Activated CD4-positive, alpha-beta T cell treated with anti-CD3 and anti-CD28 coated beads, Interleukin-2, Interleukin-4, amounts not matched to agents 100 ng/mL and 50 ng/mL, durations not matched to agents 16 hours and 8 hours (primary cell): ENCODE measurements around the gene IKZF1.

Experiments
- DNase-seq: peaks from one replicate; pipeline ENCODE4 v3.0.0-alpha.2; 2020; ENCODE audit warnings: low spot score

IKZF1 gene

GRCh38 chr7:50376056-50376820 is 71.7 kb downstream of the IKZF1 start:
- no peak for DNase-seq

DNA sequence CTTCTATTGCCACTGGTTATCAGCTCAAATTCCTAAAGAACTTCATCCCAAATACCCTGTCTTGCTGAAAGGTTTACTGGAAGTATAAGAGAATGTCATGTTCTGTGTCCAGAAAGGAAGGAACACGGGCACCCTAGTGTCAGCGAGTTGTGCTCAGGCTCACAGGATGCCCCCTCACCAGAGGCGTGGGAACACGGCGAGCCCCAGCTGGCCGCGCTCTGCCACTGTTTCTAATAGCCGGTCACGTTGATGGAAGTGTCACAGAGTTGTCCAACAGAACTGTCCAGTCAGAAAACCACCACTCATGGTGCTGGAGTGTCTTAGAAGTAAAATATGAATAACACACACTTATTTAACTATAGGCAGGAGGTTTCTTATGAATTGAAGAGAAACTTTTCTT is 72.8 kb downstream of the IKZF1 start:
- no peak for DNase-seq

DNA sequence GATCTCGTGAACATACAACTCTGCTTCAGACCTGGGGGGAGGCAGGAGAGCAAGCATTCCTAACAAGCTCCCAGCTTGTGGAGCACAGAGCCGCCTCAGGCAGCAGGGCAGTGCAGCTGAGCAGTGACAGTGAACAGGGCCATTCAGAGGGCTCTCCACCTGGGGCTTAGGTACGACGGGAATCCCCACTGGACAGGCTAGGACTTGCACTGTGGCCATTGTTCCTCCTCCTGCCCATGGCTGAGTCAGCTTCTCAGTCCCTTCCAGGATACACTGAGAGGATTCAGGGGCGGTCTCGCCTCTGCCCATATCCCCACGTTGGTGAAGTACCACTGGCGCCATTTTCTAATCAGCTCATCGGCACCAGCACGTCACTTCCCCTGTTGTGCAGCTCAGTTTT is 74.6 kb downstream of the IKZF1 start:
- no peak for DNase-seq

GRCh38 chr7:50379539-50379938 is 75.0 kb downstream of the IKZF1 start:
- no peak for DNase-seq

GRCh38 chr7:50382455-50382854 is 77.9 kb downstream of the IKZF1 start:
- no peak for DNase-seq

- DNase-seq = no peak
Observed at GRCh38 chr7:50387351-50387750, 82.8 kb downstream of the IKZF1 start.

- no peak for DNase-seq
Observed at GRCh38 chr7:50389961-50390360, 85.4 kb downstream of the IKZF1 start.

DNA sequence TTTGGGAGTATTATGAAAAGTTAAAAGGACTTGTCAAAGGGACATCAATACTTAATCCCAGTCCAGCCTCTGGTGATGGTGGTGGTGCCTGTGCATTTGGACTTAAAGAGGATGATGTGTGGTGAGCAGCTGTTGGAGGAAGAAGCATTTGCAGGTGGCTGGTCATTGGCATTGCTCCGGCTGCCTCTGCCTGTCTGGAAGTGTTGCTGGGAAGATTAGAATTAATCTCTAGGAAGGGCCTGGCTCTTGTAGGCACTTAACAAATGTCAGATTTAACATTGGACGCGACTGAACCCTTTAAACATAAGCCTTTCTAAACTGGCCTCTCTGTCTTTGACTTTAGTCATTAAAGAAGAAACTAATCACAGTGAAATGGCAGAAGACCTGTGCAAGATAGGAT is 86.9 kb downstream of the IKZF1 start:
- no peak for DNase-seq

DNA sequence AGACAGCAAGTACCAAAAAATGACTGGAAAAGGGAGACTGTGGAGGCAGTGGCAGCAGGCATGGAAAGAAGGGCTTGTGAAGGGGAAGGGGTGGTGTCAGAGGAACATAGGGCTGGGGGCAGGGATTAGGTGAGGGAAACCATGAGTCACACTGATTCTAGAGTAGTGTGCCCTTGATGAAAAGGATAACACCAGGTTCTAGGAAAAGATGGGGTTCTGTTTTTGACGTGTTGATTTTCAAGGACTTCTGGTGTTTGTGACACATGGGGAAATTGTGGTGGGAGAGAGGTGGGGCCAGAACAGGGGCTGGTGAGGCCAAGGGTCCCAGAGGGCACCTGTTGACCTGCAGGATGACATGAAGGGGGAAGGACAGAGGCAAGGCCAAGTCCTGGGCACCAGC is 88.6 kb downstream of the IKZF1 start:
- DNase-seq = peak; percentile 83

GRCh38 chr7:50393547-50394252 is 89.2 kb downstream of the IKZF1 start:
- DNase-seq = peak; percentile 65

DNA sequence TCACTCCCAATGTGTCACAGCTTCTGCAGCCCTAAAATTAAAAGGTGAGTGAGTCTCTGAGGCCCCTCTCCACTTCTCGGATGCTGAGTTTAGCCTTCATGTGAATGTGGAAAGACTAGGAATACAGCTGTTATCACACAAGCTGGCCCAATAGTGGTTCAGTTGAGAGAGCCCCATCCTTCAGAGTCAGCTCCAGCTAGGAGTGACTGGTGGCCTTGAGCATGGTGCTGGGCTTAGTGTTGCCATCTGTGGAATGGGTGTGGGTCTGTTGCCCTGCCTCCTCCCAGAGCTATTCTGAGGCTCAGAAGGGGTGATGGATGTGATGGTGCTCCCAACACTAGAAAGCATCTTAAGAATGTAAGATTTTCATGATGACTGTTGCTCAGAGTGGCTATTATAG is 89.8 kb downstream of the IKZF1 start:
- DNase-seq = no peak

DNA sequence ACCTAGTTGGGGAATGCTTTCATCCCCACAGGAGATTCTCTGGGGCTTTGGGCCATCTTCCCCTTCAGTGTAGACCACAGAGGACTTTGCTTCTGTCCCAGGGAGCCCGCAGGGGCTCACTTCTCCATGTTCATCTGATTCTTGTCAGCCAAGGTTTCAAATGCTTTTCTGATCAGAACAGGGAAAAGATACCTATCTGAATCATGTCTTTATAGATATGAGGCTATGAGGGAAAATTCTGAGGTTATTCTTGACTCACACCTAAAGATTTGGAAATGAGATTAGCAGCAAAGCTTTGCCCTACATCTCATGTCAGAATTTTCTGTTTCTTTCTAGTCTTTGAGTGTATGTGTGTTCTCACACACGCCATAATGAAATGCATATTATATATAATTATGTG is 92.3 kb downstream of the IKZF1 start:
- DNase-seq = peak; percentile 73

DNA sequence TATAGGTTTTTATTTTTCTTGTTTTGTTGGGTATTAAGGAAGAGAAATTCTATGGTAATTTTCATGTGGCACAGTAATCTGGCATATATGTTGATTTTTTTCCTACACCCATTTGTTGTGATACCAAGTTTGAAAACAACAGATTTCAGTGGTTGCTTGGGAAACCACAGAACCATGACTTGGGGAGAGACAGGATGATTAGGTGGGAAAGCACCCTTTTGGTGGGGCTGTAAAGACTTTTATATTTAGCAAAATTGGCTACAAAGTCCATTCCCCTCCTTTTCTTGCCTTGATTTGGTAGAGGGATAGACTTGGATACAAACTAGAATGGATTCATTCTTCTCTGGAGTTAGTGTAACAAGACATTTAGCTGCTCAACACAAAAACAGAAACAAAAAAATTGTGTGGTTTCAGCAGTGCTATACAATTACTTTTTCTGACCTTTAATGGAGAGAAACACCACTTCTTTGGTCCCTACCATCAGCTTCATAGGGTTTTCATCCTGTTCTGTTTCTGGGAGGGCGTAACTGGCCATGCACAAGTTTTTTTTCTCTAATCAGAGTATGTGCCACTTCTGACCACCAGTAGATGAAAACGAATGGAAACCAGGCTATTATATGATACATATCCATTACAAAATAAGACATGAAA is 92.9 kb downstream of the IKZF1 start:
- peak; percentile 75 for DNase-seq

DNA sequence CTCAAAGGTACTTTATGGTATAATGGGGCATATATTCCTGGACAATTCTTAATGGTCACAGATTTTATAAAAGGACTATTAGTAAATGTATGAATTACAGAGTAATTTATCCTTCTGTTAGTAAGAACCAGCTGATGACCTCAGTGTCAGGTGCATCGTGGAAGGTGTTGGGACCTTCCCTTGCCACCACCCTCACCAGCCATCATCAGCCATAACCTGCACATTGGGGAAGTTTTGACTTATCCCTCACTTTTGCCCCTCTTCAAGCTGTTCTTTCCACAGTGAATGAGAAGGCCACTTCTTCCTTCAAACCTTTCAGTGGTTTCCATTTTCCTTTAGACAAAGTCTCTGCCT is 93.4 kb downstream of the IKZF1 start:
- no peak for DNase-seq

DNA sequence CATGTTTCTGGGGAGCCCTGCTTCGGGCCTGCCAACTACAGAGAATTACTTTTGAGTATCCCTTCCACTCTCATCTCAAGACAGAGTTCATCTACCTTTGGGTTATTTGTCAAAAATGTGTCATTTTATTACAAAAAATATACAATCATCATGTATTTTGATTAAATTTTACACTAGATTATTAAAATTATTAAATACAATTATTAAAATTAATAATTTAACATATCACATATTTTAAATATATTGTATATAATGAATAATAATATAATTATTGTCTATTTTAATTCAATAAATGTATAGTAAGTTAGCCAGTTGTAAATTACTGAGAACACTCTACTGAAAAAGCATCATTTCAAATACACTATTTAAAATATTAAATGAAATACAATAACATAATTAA is 94.7 kb downstream of the IKZF1 start:
- DNase-seq = no peak

DNA sequence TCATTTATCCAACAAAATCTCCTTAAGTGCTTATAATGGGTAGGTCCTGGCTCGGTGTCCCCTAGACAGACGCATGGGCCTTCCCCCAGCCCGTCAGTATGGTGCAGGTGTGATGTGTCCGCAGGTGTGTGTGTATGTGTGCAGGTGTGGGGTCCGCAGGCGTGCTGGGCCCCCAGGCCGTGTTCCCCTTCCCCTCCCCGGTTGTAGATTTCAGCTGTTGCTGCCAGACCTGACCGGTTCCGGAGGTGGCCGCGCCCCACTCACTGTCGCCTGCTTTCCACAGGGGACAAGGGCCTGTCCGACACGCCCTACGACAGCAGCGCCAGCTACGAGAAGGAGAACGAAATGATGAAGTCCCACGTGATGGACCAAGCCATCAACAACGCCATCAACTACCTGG is 95.1 kb downstream of the IKZF1 start:
- no peak for DNase-seq

- DNase-seq = no peak
Observed at GRCh38 chr7:50400114-50400513, 95.6 kb downstream of the IKZF1 start.

- DNase-seq = no peak
Observed at GRCh38 chr7:50404392-50404791, 99.9 kb downstream of the IKZF1 start.

- DNase-seq = no peak
Observed at GRCh38 chr7:50405221-50405620, 100.7 kb downstream of the IKZF1 start.

DNA sequence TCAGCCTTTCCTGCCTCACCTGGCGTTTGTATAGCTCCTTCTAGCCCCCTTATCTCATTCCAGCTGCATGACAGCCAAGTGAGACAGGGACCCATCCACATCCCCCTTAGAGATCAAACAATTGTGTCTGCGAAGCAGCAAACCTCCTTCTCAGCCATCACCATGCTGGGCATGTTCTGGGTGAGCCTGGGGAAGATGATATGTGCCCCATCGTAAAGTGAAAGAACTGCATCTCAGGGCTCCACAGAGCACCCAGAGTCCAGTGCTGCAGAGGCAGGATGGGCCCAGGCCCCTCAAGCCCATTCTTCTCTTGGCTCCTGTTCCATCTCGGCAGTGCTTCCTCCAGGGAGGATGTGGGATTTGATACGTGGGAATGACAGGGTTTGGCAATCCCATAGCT is 102.4 kb downstream of the IKZF1 start:
- DNase-seq = no peak

- DNase-seq = no peak
Observed at GRCh38 chr7:50409856-50410745, 105.6 kb downstream of the IKZF1 start.

GRCh38 chr7:50411332-50411731 is 106.8 kb downstream of the IKZF1 start:
- no peak for DNase-seq
